COR-L47 (cell line): ENCODE data around the gene KBTBD8.

Experiments used
- DNase-seq: peaks from one replicate; lab custom pipeline; 2025; lab: John Stamatoyannopoulos, UW

KBTBD8 gene

GRCh38 chr3:67037615-67038014, 39.5 kb downstream of the KBTBD8 start:
- no peak for DNase-seq

GRCh38 chr3:67044295-67044694, 46.2 kb downstream of the KBTBD8 start:
- DNase-seq: no peak

GRCh38 chr3:67044955-67045354, 46.8 kb downstream of the KBTBD8 start:
- DNase-seq: no peak

- no peak for DNase-seq
Observed at GRCh38 chr3:67045711-67046465, 47.8 kb downstream of the KBTBD8 start.

GRCh38 chr3:67047051-67047450, 48.9 kb downstream of the KBTBD8 start:
- no peak for DNase-seq

GRCh38 chr3:67048067-67048714, 50.1 kb downstream of the KBTBD8 start:
- no peak for DNase-seq

GRCh38 chr3:67048715-67049074, 50.6 kb downstream of the KBTBD8 start:
- peak; percentile 4 for DNase-seq

GRCh38 chr3:67059443-67059842, 61.3 kb downstream of the KBTBD8 start:
- DNase-seq: no peak
